DMS114 treated with DMSO at 0.1 percent for 48 hours (cell line): ENCODE measurements around the gene ARHGAP28.

Experiments used
- DNase-seq: peaks from one replicate; lab custom pipeline; 2025; ENCODE audit not compliant: unreplicated experiment; lab: John Stamatoyannopoulos, UW

Gene ARHGAP28

DNA sequence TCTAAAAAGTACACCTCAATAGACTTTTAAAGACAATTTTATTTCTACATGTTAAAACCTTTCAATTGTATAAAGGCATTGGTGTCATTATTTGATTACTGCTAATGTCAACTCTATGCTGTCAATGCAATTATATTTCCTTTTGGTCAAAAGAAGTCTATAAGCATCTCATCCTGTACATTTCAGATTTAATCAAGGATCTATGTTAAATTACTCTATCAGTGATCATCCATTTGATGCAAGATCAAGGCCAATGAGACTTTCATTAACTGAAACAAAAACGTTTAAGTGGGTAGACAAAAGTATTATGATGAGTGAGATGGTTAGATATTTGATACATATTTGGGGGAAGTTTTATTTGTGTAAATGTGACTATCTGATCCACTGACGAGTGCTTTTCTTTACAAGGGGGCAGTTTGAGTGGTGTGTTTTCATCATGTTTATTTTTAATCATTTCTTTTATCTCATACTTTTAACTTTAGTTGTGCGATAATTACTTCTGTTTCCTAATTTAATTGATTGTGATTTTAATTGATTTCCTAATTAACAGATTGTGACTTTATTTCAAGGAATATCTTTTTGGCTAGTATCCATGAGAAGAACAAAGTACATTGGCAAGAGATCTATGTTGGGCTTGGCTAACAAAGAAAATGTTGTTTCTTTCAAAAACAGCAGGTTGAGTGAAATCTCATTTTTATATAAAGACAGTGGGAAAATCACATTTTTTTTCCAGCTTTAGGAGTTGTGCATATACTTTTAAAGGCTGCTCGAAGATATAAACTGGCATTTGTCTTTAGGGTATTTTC, 1.1 kb downstream of the ARHGAP28 start:
- no peak for DNase-seq

- no peak for DNase-seq
Measured at GRCh38 chr18:6731222-6731596, 1.7 kb downstream of the ARHGAP28 start.

- no peak for DNase-seq
Measured at GRCh38 chr18:6732952-6733351, 3.4 kb downstream of the ARHGAP28 start.

DNA sequence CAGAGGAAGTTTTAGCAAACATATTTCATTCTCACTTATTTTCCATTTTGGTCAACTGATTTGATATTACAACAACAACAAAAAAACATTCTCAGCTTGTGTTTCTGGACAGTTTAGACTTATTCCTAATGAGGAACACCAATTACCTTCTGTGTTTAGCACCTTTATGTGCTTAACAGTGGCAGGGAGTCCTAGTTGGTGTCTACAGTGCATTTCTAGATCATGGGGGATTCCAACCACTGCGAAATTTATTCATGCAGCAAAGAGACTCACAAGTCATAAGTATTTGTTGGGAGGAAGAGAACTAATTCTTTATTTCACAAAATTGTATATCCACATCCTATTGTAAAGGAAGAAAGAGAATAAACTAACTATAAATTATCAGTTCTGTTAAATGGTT, 4.2 kb downstream of the ARHGAP28 start:
- no peak for DNase-seq

DNA sequence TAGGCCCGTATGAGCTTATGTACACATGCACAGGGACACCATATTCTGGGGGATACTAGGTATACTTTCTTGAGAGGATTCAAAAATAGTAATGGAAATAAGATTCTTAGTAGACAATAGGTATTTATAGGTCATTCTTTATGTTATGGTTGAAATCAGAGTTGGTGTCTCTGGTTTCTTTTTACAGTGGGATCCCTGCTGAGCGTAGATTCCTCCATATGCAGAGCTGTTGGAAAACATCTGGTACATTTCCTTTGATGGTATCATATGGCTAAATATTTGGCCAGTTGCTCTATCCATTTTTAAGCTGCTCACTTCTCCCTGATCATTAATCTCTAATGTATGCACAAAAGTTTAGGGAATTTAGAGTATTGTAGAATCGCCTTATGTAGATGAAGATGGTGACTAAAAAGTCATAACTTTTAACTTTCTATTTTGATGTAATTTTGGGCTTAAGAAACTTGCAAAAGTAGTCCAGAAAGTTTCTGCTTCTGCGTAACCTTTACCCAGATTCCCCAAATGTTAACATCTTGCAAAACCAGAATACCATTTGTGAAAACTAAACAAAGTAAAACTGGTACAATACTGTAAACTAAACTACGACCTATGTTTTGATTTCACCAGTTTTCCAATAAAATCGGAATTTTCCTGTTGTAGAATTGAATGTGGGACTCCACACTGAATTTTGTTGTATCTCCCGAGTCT, 5.4 kb downstream of the ARHGAP28 start:
- no peak for DNase-seq

GRCh38 chr18:6737833-6738232, 8.3 kb downstream of the ARHGAP28 start:
- no peak for DNase-seq

DNA sequence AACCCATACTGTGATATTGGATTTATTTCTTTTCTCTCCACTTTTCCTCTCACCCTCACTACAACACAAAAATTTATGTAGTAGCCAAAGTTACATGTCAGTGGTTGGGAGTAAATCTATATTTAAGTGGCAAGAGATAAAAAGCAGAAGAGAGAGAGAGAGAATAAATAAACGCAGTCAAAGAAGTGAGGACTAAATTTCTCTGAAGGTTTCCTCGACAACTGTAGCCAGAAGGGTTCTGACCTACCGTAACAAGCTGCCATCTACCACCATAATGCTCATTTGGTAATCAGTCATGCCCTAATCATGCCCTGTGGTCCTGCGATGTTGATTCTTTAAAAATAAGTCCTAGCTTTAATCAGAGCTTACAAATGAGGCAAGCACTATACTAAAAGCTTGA, 9.1 kb downstream of the ARHGAP28 start:
- DNase-seq, result no peak

- DNase-seq, result no peak
Measured at GRCh38 chr18:6741232-6741663, 11.7 kb downstream of the ARHGAP28 start.

- DNase-seq, result no peak
Measured at GRCh38 chr18:6741786-6742185, 12.3 kb downstream of the ARHGAP28 start.

DNA sequence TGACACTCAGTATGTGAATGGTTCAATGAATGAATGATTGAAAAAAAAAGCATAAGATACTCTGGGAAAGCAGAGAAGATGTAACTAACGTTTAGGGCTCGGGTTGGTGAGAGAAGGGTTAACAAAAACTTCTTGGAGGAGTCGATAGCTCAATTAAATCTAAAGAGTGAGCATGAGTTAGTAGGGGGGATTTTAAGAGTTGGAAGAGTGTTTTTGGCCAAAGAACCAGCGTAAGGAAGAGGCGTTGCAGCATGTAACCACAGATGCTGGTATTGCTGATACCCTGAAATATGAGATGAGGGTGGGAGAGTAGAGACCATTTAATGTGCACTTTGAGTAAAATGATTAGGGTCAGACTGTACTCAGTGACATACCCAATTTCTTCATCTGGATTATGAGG, 14.5 kb downstream of the ARHGAP28 start:
- no peak for DNase-seq

DNA sequence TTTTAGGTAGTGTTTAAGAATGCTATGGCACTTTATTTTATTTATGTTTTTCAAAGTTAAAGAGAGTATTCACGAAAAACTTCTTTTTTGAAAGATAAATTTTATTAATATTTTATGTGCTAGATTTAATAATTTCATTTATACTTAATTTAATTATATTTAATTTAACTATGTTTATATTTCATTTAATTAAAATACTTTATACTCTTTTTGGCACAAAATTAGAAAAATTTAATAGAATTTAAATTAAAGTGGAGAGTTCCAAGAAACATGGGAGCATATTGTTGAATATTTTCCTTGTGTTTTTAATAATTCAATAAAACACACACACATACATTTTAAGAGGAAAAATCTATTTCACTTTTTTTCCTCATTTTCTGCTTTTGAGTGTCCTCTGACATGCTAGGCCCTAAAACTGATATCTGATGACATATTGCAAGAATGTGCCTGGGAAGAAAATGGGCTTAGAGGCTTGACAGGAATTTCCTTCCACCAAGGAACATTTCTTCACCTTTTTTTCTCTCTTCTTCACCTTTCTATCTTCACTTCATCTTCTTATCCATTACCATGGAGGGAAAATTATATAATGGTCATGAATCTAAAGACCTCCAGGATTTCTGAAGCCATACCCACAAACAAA, 15.4 kb downstream of the ARHGAP28 start:
- no peak for DNase-seq

DNA sequence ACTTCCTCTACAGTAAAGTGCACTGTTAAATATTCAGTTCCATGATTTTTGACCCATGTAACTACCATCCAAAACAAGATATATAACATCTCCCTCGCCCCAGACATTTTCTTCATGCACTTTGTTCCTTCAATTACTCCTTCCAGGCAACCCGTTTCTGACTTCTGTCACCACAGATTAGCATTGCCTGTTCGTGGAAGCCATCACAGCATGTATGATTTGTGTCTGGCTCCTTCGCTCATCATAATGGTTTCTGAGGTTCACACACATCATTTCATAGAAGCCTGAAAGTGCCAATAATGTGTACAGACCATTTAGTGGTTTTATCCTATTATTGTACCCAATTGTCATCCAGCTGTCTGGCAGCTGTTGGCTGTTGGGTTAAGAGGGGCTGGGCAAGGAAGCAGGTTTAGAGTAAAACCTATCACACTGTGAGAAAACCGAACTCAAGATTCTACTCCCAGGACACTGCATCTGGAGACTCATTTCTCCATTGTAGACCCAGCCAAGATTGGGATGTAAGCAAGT, 16.1 kb downstream of the ARHGAP28 start:
- DNase-seq, result no peak

DNA sequence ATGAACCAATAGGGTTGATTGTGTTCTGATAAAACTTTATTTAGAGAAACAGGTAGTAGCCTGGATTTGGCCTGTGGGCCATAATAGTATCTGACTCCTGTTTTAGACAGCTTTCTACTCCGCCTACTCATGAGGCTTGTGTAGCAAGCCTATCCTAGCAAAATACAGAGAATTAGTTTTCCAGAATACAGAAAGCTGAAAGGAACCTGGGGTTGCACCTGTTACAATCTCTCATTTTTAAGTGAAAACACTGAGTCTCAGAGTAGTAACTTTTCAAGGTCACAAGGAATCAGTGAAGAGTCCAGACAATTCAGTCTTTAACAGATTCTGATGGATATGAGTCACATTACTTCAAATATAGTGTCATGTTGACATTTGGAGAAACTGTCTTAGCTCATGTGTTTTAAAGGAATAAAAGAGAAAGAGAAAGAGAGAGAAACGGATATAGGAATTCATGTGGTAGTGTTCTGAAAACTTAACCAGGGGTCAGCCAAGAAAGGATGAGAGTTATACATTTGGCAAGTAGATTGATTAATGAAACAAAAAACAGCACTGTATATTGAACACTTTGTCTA, 17.0 kb downstream of the ARHGAP28 start:
- no peak for DNase-seq

DNA sequence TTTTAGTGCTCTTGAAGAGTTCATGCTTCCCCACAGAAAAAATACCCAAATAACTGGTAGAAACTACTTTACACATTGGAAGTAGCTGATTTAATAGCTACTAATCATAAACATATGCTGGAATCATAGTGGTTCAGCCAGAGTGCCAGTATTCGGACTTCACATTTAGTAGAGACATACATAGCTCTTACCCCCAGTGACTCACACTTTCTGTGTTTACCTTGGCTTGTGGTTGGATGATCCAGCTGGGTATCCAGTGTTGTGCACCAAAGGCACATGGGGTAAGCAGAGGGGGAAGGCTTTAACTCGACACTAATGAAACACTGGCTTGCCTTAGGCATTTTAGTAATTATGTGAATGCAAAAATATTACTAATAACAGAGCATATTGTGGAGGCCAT, 18.1 kb downstream of the ARHGAP28 start:
- no peak for DNase-seq

- DNase-seq, result no peak
Measured at GRCh38 chr18:6748241-6748640, 18.7 kb downstream of the ARHGAP28 start.

GRCh38 chr18:6750411-6750810, 20.9 kb downstream of the ARHGAP28 start:
- no peak for DNase-seq

- no peak for DNase-seq
Measured at GRCh38 chr18:6751222-6751621, 21.7 kb downstream of the ARHGAP28 start.

DNA sequence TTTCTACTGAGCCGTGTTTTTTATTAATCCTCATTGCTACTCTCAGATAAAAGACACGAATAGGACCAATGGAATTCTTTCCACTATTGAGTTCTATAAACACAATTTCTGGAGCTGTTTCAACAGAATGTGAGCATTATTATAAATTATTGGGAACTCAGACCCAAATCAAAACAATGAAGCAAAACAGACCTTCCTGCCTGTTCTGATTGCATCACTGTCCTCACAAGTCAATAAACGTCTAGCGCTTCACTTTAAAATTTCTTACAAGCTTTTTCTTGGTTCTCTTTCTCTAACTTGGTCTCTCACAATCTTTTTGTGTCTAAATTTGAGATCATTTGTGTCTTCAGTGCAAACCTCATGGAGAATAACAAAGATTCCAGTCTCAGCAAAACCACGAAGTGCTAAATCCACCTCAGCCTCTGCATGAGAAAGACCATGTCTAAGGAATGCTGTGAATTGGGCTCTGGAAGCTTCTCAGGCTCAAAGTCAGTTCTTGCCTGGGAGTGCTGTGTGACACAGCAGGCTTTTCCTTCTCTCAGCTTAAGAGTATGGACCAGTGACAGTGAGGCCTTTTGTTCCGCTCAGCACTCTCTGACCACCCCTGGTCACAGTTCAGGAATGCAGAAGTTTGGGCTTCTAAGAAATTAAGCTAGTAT, 22.8 kb downstream of the ARHGAP28 start:
- no peak for DNase-seq

DNA sequence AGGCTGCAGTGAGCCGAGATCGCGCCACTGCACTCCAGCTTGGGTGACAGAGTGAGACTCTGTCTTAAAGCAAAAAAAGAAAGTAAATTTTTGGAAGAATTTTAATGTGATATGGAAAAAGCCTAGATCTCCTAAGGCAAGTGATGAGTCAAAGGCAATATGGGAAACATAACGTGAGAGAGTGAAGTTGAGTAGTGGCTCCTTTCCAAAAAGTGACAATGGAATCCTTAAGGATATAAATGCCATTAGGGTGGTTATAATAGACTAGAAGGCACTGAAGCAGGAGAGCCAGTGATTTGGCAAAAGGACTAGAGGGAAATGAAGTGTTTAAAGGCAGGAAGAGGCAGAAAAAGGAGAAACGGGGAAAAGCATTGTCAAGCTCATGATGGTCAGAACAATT, 25.6 kb downstream of the ARHGAP28 start:
- no peak for DNase-seq

GRCh38 chr18:6757931-6758330, 28.4 kb downstream of the ARHGAP28 start:
- no peak for DNase-seq

DNA sequence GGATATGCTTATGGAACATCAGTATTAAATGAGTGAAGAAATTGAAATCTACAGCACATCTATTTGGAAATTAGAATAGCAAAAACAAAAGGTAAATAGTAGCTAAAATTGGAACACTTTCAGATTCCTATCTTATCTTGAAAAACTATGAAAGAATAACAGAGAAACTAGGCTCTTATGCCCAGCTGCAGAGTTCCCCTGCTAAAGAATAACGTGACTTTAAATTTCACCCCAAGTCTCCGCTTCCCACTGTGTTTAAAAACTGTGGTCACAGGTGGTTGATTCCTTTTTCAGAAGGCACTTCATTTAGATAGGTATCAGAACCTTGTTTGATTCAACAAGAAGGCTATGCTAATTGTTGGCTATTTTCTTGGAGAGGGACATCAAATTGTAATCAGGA, 30.1 kb downstream of the ARHGAP28 start:
- DNase-seq, result no peak
